Measurements from ENCODE around the gene ZNF71. TPM values are rescaled to one million over a fixed set of nuclear protein-coding genes. Genes with fewer than 3 reads are reported as not detected.

The ZNF71 gene
- total and polyA plus RNA-seq, 2 donors (not counting 3 experiments of a cell fraction or from before 2014, with no cell fraction given) = 9.7 to 10.1 TPM

Other genes starting within 250 kb of the ZNF71 start
- gene ZNF582, start 201.8 kb upstream of the ZNF71 start, total RNA-seq = 2.2 and 2.9 TPM in 2 replicates
- 2.2 and 2.5 TPM in 2 replicates for gene ZNF582, start 201.8 kb upstream of the ZNF71 start, polyA plus RNA-seq
- 2.4 and 4.8 TPM in 2 replicates for gene ZNF583, start 191.0 kb upstream of the ZNF71 start, total RNA-seq
- gene ZNF583, start 191.0 kb upstream of the ZNF71 start, polyA plus RNA-seq = 0.99 TPM in 2 replicates
- gene ZNF667, start 118.0 kb upstream of the ZNF71 start, total RNA-seq = 1.3 and 1.6 TPM in 2 replicates
- gene ZNF667, start 118.0 kb upstream of the ZNF71 start, polyA plus RNA-seq = 0.29 and 0.35 TPM in 2 replicates
- 2.0 and 3.1 TPM in 2 replicates for gene ZNF471, start 87.4 kb upstream of the ZNF71 start, total RNA-seq
- 0.70 and 0.92 TPM in 2 replicates for gene ZNF471, start 87.4 kb upstream of the ZNF71 start, polyA plus RNA-seq
- 5.4 and 7.5 TPM in 2 replicates for gene ZFP28, start 56.4 kb upstream of the ZNF71 start, total RNA-seq
- 1.8 TPM in 2 replicates for gene ZFP28, start 56.4 kb upstream of the ZNF71 start, polyA plus RNA-seq
- 3.9 and 4.2 TPM in 2 replicates for gene ZNF470, start 27.8 kb upstream of the ZNF71 start, total RNA-seq
- 0.73 and 1.0 TPM in 2 replicates for gene ZNF470, start 27.8 kb upstream of the ZNF71 start, polyA plus RNA-seq
- 0.30 and 1.4 TPM in 2 replicates for gene SMIM17, start 47.9 kb downstream of the ZNF71 start, total RNA-seq
- gene SMIM17, start 47.9 kb downstream of the ZNF71 start, polyA plus RNA-seq = 0.10 TPM in 1 of 2 replicates, not detected in the other
- gene ZNF835, start 76.5 kb downstream of the ZNF71 start, total RNA-seq = not detected in 2 replicates
- 0.01 TPM in 1 of 2 replicates, not detected in the other for gene ZNF835, start 76.5 kb downstream of the ZNF71 start, polyA plus RNA-seq
- 0.27 TPM in 1 of 2 replicates, not detected in the other for gene PEG3, start 245.4 kb downstream of the ZNF71 start, total RNA-seq
- gene PEG3, start 245.4 kb downstream of the ZNF71 start, polyA plus RNA-seq = 0.02 TPM in 1 of 2 replicates, not detected in the other
- not detected in 2 replicates for gene ZIM2, start 245.4 kb downstream of the ZNF71 start, total RNA-seq
- not detected in 2 replicates for gene ZIM2, start 245.4 kb downstream of the ZNF71 start, polyA plus RNA-seq